HepG2 (cell line): ENCODE data around the gene P2RY11.

ENCODE experiments used
- EZH2 ChIP-seq: conservative IDR thresholded peaks from 2 replicates; pipeline ENCODE4 v1.6.1; 2012; ENCODE audit warnings: mild to moderate bottlenecking, low read depth, low read length, moderate library complexity
- FOXM1 ChIP-seq: sonication (generic); formaldehyde crosslinking; IDR thresholded peaks from 2 replicates; pipeline ENCODE4 v1.5.0; 2020; ENCODE audit warnings: missing genetic modification reagents
- HMGA1 ChIP-seq: sonication (generic); formaldehyde crosslinking; conservative IDR thresholded peaks from 2 replicates; pipeline ENCODE4 v1.4.0; 2020; ENCODE audit warnings: missing genetic modification reagents
- KDM1A ChIP-seq: IDR thresholded peaks from 2 replicates; pipeline ENCODE4 v1.6.1; 2016; ENCODE audit warnings: missing compliant biosample characterization
- MTA1 ChIP-seq: sonication (generic); formaldehyde crosslinking; IDR thresholded peaks from 2 replicates; pipeline ENCODE4 v1.4.0; 2020; ENCODE audit warnings: missing genetic modification reagents, mild to moderate bottlenecking, borderline replicate concordance
- NCOA2 ChIP-seq: sonication (generic); formaldehyde crosslinking; IDR thresholded peaks from 2 replicates; pipeline ENCODE4 v1.8.0; 2022; ENCODE audit warnings: inconsistent platforms
- ZMYM3 ChIP-seq: sonication (generic); formaldehyde crosslinking; IDR thresholded peaks from 2 replicates; pipeline ENCODE4 v1.5.1; 2020; ENCODE audit warnings: mild to moderate bottlenecking, missing genetic modification reagents
- ZNF354B ChIP-seq: sonication (generic); formaldehyde crosslinking; IDR thresholded peaks from 2 replicates; pipeline ENCODE4 v1.8.0; 2022; ENCODE audit warnings: mild to moderate bottlenecking, missing genetic modification reagents
- TF ChIP-seq, protein P1 (sequence below): sonication (generic); formaldehyde crosslinking; IDR thresholded peaks from 2 replicates; pipeline ENCODE4 v1.5.1; 2020; ENCODE audit warnings: missing genetic modification reagents, mild to moderate bottlenecking, borderline replicate concordance

DNA sequence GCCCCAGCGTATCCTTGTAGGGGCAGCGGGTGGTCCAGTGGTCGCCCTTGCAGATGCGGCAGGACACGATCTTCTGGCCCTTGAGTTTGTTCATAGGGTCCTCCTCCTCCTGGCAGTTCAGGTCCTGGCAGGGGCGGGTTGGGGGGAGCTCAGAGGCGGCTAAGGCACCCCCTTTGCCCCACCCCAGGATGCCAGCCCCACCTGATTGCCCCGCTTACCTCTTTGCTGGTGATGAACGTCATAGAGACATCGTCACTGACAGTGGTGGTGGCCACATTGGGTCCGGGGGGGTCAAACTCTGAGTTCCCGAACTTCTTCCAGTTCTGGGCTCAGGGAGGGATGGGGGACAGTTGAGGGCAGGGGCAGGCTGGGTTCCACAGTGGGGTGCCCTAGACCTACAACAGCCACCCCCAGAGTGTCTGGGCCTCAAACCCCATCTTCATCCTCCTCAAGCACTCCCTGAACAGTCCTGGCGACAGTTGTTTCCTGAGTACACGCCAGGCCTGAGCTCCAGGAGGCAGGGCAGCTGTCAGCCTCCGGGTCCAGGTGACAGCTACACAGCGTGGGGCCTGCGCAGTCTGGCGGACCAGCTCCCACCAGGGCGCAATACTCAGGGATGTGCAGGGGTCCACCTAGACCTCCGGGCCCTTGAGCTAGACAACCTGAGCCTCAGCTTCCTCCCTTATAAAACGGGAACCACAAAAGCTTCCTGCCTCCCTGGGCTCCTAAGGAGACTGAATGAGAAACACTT lies 5.5 kb downstream of the P2RY11 start:
- no peak for TF ChIP-seq ZMYM3 (CRISPR knock-in tag)
- no peak for TF ChIP-seq HMGA1 (CRISPR knock-in tag)
- no peak for TF ChIP-seq MTA1
- no peak for TF ChIP-seq FOXM1
- no peak for TF ChIP-seq ZNF354B (CRISPR knock-in tag)
- TF ChIP-seq EZH2: no peak
- TF ChIP-seq NCOA2 (CRISPR knock-in tag): no peak
- TF ChIP-seq KDM1A (CRISPR knock-in tag): no peak
- TF ChIP-seq, protein P1, sequence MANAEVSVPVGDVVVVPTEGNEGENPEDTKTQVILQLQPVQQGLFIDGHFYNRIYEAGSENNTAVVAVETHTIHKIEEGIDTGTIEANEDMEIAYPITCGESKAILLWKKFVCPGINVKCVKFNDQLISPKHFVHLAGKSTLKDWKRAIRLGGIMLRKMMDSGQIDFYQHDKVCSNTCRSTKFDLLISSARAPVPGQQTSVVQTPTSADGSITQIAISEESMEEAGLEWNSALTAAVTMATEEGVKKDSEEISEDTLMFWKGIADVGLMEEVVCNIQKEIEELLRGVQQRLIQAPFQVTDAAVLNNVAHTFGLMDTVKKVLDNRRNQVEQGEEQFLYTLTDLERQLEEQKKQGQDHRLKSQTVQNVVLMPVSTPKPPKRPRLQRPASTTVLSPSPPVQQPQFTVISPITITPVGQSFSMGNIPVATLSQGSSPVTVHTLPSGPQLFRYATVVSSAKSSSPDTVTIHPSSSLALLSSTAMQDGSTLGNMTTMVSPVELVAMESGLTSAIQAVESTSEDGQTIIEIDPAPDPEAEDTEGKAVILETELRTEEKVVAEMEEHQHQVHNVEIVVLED (CRISPR knock-in tag): no peak
